Suppressor macrophage (primary cell): ENCODE measurements around the gene TXLNG.

Experiments used
- DNase-seq, 4 experiments: peaks; one replicate each; pipeline ENCODE4 v3.0.0-alpha.2; 2020 to 2022

TXLNG gene

DNA sequence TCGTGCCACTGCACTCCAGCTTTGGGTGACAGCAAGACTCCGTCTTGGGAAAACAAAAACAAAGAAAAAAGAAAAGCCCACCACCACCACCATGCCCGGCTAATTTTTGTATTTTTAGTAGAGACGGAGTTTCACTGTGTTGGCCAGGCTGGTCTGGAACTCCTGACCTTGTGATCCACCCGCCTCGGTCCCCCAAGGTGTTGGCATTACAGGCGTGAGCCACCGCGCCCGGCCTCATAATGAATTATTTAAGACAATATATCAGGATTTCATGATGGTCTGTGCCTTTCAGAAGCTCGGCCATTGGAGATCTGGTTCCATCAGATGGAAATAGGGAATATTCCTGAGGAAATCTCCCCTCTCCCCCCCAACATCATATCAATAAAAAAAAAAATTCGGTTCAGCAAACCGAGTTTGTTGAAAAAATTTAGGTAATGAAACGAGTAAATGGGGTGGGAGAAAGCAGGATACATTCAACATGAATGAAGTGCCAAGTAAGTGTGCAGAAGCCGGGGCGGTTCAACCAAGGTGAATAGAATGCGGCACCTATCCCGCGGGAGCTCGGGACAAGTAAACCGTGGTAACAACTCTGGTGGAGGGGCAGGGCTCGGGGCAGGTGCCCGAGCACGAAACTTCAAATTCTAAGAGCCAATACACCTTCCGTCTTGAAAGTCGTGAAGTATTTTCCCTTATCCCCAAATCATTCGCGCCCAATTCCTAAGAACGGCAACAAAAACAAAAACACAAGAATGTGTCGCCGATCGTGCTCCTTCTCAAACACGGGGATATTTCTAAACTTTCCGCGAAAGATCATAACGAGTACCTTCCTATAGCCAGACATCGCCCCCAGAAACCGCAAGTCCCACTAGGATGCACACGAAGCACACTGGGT lies 773 bp upstream of the TXLNG start:
- DNase-seq, result no peak

DNA sequence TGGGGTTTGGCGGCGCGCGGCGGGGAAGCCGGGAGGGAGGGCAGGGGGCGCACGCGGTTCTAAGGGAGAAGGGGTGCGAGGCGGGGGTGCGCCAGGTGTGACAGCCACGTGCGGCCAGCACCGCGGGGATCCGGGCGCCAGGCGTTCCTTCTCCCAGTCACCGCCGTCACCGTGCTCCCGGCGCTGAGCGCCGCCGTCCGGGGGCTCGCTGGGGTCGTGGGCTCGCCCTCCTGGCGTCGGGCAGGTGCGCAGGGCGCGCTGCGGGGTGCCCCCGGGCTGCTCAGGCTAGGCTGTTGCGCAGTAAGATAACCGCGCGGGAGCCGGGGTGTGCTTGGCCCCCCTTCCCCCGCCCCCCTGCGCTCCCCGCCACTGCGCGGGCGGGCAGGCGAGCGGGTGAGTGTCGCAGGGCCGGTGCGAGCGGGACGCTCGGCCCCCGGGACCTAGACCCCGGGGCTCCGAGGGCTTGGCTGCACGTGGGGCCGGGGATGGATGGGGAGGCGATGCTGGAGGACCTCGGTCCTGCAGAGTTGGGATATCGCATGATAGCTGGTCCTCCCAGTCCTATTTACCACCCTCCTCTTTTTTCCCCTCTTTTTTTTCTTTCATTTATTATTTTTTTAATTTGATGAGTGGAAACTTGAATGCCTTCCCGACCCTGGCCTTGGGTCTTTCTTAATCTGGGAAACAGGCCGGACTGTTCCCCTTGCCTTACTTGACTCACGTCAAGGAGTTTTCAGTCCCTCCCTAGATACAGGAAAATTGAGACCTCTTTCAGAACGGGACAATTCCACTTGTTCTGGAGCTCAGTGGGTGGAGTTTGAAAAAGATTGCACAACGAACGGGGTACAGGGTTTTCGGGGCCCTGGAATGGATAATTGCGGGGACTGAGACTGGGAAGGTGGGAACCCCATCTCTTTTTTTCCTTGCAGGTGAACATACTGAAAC lies 797 bp downstream of the TXLNG start:
- DNase-seq, result peak in 2 of 4 experiments; percentile 7 to 38

DNA sequence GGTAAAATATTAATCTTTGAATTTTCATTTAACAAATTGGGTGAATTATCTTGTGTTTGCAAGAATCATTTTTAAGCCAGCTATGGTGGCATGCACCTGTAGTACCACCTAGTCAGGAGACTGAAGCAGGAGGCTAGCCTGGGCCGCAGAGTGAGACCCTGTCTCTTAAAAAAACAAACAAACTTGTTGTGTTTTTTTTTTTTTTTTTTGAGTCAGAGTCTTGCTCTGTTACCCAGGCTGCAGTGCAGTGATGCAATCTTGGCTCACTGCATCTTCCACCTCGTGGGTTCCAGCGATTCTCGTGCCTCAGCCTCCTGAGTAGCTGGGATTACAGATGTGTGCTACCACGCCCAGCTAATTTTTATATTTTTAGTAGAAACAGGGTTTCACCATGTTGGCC lies 2.2 kb downstream of the TXLNG start:
- peak in 2 of 4 experiments; percentile 15 to 19 for DNase-seq

DNA sequence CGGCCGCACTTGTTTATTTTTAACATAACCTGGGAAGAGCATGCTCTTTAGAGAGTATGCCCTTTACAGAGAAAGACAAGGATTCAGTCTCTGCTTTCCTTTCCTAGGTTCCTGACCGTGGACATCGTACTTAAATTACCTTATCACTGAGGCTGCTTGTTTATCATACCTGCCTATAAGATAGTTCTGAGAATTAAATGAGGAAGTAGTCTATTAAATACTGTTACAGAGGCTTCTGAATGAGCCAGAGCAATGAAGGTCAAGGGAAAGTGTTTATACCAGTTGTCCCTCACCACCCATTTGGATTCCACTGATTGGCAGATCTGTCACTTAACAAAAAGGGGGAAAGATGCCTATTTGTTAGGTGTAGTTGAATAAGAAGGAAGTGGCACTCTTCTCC lies 10.0 kb downstream of the TXLNG start:
- DNase-seq, result no peak

DNA sequence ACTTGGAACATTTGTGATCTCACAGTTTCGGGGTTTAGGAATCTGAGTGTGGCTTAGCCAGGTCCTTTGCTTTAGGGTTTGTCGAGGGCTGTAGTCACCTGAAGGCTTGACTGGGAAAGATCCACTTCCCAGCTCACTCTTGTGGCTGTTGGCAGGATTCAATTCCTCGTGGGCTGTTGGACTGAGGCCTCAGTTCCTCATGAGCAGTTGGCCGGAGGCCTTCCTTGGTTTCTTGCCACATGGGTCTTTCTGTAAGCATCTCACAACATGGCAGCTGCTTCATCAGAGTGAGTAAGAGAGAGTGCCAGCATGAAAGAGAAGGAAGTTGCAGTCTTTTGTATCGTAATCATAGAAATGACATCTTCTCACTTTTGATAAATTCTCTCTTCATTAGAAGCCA lies 11.1 kb downstream of the TXLNG start:
- peak; percentile 12 to 54 (median 46) for DNase-seq

DNA sequence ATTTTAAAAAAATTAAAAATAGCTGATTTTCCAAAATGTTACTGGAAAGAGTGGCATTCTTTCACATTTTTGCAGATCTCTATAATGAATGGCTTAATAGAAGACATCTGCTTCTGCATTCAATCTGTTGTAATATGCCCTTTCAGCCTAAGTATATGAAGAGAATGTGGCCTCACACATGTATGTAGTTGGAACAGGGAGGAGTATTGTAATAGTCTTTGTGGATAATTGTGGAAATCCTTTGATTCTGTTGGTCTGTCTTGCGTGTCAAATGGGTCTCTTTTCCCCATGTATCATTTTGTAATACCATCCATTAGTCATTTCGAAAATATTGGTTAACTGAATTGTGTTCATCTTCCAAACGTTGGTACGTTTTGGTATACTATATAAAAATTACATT lies 11.6 kb downstream of the TXLNG start:
- DNase-seq, result no peak

DNA sequence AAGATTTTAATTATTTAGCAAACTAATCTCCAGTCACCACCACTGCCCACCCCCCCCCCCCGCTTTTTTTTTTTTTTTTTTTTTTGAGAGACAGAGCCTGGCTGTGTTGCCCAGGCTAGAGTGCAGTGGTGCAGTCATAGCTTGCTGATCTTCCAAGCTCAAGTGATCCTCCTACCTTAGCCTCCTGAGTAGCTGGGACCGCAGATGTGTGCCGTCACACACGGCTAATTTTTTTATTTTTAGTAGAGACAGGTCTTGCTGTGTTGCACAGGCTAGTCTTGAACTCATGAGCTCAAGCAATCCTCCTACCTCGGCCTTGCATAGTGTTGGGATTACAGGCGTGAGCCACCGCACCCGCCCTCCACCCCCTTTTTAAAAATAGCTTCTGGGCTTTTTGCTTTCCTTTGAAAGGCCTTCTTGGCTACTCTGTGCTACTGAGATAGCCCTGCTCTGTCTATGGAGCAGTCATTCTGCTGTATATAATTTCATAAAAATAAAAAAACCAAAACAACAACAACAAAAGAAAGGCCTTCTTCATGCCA lies 18.7 kb downstream of the TXLNG start:
- DNase-seq, result no peak

DNA sequence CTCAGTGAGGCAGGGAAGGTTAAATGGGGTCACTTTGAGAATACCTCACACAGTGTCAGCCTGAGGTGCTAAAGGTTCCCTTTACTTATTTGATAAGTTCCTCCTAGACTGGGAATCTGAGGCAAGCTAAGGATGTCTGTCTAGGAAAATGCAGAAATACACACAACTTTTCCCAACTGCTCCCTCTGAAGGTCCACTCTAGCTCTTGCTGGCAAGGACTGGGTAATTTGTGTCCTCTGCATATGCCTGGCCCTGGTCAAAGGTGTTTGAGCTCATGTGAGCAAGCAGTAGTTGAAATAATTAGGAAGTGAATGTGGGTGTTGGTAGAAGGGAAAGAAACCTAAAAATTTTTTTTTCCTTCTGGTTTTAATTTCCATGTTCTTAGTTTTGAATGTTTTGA lies 21.3 kb downstream of the TXLNG start:
- peak; percentile 10 to 48 (median 30) for DNase-seq

DNA sequence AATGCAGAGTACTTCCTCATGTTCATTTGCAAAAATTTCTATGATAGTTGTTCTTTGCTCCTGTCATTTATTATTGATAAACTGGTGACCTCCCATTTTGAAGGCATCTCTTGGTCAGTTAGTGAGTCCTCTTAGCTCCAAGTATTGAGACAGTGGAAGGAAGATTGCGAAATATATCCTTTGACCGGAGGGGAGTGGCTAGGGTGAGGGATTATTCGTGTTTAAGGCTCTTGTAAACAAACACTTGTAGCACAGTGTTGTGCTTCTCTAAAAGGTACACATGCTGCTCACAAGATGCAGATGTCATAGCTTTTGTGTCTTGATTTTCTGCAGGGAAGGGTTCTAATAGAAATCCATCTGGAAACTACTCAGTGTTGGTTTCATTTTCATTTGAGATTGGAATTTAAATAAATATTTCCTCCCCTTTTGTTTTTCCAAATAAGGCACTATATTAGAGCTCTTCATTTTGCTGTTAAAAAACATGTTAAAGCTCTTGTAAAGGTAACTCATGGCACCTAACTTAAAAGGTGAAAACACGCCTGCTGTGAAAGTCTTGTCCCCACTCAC lies 21.8 kb downstream of the TXLNG start:
- peak; percentile 40 to 73 (median 63) for DNase-seq

DNA sequence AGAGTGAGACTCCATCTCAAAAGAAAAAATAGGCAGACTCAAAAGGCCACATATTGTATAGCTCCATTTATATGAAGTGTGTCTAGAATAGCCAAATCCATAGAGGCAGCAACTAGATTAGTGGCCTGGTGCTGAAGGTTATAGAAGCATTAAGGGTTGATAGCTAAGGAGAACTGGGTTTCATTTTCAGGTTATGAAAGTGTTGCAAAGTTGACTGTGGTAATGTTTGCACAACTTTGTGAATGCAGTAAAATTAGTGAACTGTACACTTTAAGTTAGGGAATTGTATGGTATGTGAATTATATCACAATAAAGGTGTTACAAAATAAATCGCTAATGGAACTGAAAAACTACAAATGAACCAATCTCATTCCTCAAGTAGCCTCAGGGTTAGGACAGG lies 28.3 kb downstream of the TXLNG start:
- DNase-seq, result peak in 2 of 4 experiments; percentile 1 to 8

DNA sequence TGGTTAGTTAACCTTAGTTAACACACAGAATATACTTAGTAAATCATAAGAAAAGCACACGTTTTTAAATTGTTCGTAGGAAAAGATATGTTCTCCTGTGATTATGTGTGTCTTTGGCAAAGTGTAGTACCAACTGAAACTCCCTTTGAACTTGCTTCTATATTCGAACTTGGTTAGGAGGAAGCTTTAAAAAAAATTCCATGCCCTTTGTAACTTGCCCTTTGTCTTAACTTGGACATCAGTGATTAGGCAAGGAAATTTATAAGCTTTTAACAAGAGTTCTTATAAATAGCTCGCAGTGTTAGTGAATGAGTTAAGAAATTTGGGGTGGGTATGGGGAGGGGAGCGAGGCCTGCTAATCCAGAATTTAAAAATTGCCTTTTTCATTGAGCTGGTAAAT lies 33.4 kb downstream of the TXLNG start:
- no peak for DNase-seq

DNA sequence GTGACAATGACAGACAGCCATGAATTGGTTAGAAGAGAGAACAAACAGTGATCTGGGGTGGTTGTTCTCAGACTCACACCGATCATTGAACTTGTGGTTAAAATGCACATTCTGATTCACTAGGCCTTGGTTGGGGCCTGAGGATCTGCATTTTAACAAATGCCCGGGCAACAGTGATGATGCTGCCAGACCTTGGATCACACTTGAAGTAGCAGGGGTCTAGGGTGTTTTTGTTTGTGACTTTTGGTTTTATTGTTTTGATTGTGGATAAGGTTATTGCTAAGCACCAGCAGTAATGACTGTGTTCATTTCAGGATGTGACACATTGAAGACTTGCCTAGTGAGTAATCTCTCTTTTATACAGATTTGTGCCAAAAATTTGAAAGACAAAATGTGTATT lies 36.5 kb downstream of the TXLNG start:
- no peak for DNase-seq

DNA sequence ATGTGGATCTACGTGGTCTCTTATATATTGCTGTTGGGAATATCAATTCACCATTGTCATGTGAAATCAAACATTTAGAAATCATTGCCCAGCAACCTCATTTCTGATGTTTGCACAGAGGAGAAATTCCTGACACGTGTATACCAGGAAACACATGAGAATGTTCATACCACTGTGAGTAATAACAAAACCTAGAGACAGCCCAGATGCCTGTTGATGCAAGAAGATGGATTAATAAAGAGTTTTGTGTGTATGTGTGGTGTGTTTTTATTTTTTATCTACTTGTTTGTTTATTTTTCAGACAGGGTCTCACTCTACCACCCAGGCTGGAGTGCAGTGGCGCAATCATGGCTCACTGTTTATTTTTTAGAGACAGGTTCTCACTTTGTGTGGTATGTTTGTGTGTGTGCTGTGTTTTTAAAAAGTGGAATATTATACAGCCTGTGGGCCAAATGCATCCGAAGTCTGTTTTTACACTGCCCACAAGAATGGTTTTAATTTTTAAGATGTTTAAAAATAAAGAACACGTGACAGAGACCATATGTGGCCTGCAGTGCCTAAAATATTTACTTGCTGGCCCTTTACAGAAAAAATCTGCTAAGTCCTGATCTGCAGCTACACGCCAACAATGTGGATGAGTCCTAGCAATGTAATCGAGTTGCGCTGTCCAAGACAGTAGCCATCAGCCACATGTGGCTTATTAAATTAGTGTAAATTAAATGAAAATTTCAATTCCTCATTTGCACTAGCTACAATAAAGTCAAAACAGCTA lies 39.2 kb downstream of the TXLNG start:
- DNase-seq, result no peak

DNA sequence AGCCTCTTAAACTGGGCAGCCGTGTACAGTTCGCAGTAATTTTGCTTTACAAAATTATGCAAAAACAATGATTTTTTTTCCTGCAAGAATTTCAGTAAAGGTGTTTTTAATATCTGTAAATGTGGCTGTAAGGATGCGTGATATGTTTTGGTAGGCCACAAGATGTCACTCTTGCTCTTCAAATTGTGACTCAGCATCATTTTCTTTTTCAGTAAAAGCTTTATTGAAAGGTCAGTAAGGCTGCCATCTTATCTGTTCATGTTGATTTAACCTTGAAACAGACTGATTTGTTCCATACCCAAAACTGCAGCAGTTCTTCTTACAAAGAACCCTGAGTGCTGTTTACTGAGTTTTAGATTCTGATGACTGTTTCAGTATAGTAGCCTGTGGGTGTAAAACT lies 39.9 kb downstream of the TXLNG start:
- peak; percentile 6 to 47 (median 28) for DNase-seq

DNA sequence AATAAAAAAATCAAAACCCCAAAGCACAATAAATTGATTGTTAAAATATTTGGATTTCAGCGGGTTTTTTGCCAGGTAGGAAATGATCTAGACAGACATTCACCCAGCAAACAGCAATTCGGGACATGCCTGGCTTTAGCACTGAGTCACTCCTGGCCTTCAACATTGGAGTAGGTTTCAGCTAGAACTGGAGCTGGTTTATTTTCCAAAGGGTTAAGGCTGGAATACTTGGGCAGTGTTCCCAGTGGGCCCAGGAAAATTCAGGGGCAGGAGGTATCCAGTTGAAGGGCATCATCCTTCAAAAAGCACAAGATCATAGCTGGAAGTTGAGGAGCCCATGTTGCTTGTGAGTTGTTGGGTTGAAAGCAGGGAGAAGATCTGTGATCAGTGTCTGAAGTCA lies 41.0 kb downstream of the TXLNG start:
- DNase-seq, result no peak

DNA sequence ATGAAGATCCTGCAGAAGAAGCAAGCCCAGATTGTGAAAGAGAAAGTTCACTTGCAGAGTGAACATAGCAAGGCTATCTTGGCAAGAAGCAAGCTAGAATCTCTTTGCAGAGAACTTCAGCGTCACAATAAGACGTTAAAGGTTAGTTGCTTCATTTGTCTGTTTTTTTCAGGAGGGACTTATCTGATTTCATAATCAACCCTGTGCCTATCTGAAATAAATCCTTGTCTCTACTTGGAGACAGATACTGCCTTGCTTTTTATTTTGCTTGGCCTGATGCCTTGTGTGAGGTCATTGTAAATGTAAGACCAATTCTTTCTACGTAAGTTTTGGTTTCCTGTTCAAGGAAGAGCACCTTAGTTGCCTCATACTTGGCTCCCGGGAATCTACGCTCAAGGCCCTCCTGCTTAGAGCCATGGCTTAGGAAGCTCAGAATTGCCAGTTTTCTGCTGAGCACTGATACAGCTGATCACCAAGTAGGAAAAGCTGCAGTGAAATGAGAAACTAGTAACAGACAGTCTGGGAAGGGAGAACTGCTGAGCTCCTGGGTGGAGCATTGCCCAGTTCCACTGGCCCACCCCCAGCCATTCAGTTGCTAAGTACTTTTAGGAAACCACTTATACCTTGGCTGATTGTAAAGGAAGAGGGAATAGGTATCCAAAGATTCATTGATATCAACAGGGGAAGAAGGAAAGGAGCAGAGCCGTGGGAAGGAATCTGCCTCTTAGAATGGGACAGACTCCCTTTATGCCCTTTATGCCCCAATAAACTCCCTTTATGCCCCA lies 42.0 kb downstream of the TXLNG start:
- DNase-seq, result peak in 1 of 4 experiments; percentile 2

DNA sequence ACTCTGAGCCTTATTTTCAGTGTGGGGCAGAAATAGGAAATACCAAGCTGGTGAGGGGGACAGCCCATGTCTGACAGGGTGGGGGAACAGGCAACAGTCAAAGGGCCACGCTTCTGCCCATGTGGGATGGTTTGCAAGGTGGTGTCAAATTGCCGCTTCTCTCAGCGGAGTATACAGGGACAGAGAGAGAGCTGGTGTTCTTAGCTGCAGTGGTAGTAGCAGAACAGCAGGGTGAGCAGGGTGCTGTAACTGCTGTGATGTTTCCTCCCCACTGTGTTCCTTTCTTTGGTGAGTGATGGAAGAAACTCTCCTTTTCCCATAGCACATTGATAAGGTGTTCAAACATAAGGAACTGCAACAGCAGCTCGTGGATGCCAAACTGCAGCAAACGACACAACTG lies 46.0 kb downstream of the TXLNG start:
- no peak for DNase-seq

DNA sequence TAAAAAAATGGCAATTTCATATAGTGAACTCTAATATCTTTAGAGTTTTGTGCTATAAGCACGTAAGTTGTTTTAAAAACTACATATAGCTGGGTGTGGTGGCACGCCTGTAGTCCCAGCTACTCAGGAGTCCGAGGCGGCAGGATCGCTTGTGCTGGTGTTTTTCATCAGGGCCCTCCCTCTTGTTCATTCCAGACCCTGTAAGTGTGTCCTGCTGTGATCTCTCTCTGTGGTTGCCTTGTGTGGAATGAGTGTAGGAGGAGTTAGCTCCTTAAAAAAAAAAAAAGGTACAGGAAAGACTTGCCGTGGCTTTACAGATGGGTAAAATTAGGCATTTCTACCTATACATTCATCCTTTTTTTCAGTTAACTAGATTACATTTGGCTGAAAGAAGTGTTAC lies 48.5 kb downstream of the TXLNG start:
- DNase-seq, result no peak

DNA sequence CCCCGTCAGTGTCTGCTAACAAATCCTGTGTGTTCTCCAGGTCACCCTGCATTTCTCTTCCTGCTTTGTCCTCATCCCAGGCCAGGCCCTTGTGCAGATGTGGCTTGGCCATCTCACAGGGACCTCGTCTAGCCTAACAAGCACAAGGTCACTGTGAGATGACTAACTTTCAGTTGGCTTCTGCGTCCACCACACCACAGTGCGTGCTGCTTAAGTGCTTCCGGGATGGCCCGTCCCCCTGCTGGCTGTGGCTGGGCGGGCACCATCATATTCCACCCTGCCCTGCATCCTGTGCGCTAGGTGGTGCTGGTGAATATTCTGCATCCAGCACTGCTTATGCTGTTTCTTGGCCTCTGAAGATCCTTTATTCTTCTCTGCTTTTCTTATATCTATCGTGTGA lies 50.1 kb downstream of the TXLNG start:
- DNase-seq, result peak; percentile 5 to 58 (median 32)

DNA sequence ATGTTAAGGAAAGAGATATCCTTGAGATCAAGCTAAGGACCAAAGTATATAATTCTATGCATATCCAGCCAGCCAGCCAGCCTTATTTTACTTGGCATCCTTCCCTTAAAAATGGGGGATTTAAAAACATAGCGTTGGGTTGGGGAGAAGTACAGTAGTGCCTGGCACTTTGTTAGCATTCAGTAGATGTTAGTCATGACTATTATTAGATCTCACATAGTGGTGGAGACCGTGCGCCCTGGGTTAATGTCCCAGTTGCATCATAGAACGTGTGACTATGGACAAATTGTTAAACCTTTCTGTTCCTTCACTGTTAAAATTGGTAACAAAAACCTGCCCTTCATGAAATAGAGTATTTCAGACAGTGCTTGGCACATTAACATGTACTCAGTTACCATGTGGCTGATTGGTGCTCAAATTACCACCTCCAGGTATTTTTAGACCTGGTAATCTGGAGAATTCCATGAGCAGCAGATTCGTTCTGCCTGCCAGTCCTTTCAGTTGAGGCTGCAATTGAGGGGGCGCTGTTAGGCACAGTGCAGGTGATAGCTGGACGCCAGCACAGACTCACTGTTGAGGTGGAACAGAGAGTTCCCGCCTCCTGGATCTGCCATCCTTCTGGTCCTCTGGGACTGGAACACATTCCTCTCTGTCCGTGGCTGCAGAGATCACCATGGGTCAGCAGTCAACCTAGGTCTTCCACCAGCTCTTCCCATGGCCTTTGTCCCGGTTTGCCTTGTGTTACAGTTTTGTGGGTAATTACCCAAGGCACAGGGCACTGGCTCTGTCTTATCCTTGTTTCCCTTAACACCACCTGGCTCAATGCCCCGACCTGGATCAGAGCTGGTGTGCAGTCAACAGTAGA lies 52.2 kb downstream of the TXLNG start:
- DNase-seq, result peak; percentile 5 to 30 (median 26)
